GM12864 (cell line): Measurements from ENCODE around the gene GP1BB.
"Not testable (repeated sequence)": the region's sequence is repeated elsewhere in the genome, so short reads cannot be mapped to it uniquely, and the experiment has no call there.

Source experiments
- DNase-seq: peaks from one replicate; pipeline ENCODE4 v3.0.0-alpha.2; 2011; ENCODE audit warnings: low read depth
- H3K4me3 ChIP-seq: 2 replicates; pipeline ENCODE4 v1.5.1; 2011; ENCODE audit warnings: mild to moderate bottlenecking, low read depth, low read length, control low read depth
- TF ChIP-seq, protein P1 (sequence below): IDR thresholded peaks from 2 replicates; pipeline ENCODE4 v1.5.1; 2011; ENCODE audit warnings: low read depth, mild to moderate bottlenecking, moderate library complexity, low read length, control low read depth, inconsistent platforms; ENCODE audit errors: missing control alignments

GP1BB gene

DNA sequence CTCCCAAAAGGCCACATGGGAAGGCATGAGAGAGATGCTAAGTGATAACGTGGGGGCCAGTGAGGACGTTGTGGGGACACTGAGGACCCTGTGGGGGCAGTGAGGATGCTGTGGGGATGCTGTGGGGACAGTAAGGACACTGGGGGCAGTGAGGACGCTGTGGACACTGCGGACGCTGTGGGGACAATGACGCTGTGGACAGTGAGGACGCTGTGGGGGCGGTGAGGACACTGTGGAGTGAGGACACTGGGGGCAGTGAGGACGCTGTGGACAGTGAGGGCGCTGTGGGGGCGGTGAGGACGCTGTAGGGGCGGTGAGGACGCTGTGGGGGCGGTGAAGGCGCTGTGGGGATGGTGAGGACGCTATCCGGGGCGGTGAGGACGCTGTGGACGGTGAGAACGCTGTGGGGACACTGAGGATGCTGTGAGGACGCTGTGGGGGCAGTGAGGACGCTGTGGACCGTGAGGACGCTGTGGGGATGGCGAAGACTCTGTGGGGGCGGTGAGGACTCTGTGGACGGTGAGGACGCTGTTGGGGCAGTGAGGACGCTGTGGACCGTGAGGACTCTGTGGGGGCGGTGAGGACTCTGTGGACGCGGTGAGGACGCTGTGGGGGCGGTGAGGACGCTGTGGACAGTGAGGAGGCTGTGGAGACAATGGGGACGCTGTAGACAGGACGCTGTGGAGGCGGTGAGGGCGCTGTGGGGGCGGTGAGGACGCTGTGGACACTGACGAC lies 1.8 kb downstream of the GP1BB start:
- DNase-seq = no peak
- H3K4me3 ChIP-seq = no peak overlapping the region
- TF ChIP-seq, protein P1, sequence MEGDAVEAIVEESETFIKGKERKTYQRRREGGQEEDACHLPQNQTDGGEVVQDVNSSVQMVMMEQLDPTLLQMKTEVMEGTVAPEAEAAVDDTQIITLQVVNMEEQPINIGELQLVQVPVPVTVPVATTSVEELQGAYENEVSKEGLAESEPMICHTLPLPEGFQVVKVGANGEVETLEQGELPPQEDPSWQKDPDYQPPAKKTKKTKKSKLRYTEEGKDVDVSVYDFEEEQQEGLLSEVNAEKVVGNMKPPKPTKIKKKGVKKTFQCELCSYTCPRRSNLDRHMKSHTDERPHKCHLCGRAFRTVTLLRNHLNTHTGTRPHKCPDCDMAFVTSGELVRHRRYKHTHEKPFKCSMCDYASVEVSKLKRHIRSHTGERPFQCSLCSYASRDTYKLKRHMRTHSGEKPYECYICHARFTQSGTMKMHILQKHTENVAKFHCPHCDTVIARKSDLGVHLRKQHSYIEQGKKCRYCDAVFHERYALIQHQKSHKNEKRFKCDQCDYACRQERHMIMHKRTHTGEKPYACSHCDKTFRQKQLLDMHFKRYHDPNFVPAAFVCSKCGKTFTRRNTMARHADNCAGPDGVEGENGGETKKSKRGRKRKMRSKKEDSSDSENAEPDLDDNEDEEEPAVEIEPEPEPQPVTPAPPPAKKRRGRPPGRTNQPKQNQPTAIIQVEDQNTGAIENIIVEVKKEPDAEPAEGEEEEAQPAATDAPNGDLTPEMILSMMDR = no peak

DNA sequence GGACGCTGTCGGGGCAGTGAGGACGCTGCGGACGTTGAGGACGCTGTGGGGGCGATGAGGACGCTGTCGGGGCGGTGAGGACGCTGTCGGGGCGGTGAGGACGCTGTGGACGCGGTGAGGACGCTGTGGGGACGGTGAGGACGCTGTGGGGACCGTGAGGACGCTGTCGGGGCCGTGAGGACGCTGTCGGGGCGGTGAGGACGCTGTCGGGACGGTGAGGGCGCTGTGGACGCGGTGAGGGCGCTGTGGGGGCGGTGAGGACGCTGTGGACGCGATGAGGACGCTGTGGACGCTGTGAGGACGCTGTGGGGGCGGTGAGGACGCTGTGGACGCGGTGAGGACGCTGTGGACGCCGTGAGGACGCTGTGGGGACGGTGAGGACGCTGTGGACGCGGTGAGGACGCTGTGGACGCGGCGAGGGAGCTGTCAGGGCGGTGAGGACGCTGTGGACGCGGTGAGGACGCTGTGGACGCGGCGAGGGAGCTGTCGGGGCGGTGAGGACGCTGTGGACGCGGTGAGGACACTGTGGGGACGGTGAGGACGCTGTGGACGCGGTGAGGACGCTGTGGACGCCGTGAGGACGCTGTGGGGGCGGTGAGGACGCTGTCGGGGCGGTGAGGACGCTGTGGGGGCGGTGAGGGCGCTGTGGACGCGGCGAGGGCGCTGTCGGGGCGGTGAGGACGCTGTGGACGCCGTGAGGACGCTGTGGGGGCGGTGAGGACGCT lies 2.9 kb downstream of the GP1BB start:
- not testable (repeated sequence) for DNase-seq, H3K4me3 ChIP-seq

DNA sequence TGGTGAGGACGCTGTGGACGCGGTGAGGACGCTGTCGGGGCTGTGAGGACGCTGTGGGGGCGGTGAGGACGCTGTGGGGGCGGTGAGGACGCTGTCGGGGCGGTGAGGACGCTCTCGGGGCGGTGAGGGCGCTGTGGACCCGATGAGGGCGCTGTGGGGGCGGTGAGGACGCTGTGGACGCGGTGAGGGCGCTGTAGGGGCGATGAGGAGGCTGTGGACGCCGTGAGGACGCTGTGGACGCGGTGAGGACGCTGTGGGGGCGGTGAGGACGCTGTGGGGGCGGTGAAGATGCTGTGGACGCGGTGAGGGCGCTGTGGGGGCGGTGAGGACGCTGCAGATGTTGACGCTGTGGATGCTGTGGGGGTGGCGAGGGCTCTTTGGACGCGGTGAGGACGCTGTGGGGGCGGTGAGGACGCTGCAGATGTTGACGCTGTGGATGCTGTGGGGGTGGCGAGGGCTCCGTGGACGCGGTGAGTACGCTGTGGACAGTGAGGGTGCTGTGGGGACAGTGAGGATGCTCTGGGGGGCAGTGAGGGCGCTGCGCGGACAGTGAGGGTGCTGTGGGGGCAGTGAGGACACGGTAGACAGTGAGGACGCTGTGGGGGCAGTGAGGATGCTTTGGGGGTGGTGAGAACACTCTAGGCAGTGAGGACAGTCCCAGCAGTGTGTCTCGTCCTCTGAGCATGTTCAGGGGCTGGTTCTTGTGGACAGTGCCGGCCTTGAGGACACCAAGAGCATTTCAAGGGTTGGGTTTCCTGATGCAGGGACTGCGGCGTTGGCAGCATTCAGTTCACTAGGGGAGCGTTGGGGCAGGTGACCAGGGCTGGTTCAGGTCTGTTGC lies 4.2 kb downstream of the GP1BB start:
- TF ChIP-seq, protein P1 = no peak
- no peak overlapping the region for H3K4me3 ChIP-seq
- DNase-seq = no peak

DNA sequence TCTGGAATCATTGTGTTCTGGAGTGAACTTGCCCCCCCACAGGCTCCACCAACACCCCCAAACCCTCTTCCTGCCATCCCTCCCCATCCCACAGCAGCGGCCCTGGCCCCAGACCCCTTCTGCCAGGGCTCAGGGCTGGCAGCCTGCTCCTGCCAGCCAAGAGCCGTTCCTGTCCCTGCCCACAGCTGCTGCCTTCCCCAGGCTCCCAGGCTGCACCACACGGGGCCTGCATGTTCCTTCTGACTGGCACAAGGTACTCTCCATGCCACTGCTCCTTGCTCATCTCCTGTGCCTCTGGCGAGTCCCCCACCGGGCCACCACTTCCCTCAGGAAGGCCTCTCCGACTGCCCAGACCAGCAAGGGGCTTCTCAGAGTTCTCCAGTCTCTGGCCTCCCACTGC lies 4.9 kb downstream of the GP1BB start:
- no peak for DNase-seq
- TF ChIP-seq, protein P1 = no peak
- no peak overlapping the region for H3K4me3 ChIP-seq

DNA sequence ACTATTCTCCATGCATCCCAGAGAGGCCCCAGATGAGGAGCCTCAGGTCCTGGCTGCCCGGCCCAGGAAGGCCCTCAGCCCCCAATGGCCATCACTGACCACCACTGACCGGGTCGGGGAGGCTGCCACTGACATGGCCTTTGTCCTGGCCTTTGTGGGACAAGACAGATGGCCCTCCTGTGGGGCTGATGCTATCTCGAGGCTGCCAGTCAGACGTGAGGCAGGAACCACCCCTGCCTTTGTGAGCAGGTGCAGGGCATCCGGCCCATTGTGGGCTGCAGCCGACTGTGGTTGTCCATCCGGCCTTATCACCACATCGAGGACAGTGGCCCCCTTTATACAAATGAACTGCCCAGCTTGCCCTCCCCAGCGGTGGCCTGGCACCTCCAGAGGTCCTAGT lies 5.5 kb downstream of the GP1BB start:
- DNase-seq = no peak
- H3K4me3 ChIP-seq = no peak overlapping the region
- TF ChIP-seq, protein P1 = no peak

DNA sequence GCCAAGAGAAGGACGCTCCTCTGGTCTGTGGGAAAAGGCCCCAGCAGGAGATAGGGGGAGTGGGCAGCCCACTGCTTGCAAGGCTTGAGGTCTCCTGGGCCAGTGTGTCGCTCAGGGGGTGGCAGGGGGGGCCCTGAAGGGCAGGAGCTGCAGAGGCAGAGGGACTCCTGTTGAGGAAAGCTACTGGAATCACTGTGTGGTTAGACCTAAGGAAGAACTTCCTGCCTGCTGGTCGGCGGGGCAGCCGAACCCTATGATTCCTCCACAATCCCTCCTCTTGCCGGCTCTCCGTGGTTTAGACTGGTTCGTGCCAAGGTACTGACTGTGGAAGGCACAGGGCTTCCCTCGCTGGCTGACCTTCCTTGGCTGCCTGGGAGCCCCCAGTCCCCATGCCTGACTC lies 6.2 kb downstream of the GP1BB start:
- TF ChIP-seq, protein P1 = no peak
- no peak for DNase-seq
- H3K4me3 ChIP-seq = no peak overlapping the region

DNA sequence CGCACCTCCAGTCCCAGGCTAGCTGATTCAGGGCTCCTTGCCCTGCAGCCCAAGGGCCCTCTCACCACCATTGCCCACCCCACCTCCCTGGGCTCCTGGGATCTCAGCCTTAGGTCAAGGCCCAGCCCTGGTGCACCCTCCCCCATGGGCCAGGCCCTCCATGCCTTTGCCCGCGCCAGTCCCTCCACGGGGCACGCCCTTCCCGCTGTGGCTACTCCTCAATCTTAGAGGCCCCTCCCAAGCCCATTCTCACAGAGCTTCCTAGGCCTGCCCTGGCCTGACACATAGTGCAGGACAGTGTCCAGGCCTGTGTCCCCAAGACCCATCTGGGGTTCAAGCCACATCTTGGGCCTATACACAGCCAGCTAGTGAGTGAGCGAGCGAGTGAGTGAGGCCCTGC lies 6.9 kb downstream of the GP1BB start:
- DNase-seq = no peak
- TF ChIP-seq, protein P1 = no peak
- H3K4me3 ChIP-seq = no peak overlapping the region
